Chondrocyte (in vitro differentiated cells): ENCODE results near the gene POGLUT3. TPM values are rescaled to one million over a fixed set of nuclear protein-coding genes. Genes with fewer than 3 reads are reported as not detected.

Source experiments
- DNase-seq: peaks from one replicate; pipeline ENCODE4 v3.0.0; 2021; ENCODE audit warnings: mixed read lengths, low spot score
- H3K27ac Mint-ChIP-seq: one replicate; pipeline ENCODE4 v1.8.0; 2021; ENCODE audit warnings: mild to moderate bottlenecking, moderate library complexity, mixed read lengths; ENCODE audit not compliant: unreplicated experiment
- H3K27me3 Mint-ChIP-seq: 2 replicates; pipeline ENCODE4 v1.8.0; 2021; ENCODE audit warnings: low read depth, mixed read lengths
- H3K36me3 Mint-ChIP-seq: 2 replicates; pipeline ENCODE4 v1.8.0; 2021; ENCODE audit warnings: low read depth, mixed read lengths
- H3K4me1 Mint-ChIP-seq: 2 replicates; pipeline ENCODE4 v1.8.0; 2021; ENCODE audit warnings: low read depth, mild to moderate bottlenecking, mixed read lengths
- H3K4me3 Mint-ChIP-seq: one replicate; pipeline ENCODE4 v1.8.0; 2021; ENCODE audit warnings: mild to moderate bottlenecking, moderate library complexity, mixed read lengths; ENCODE audit not compliant: unreplicated experiment
- H3K9me3 Mint-ChIP-seq: 2 replicates; pipeline ENCODE4 v1.8.0; 2021; ENCODE audit warnings: low read depth, mixed read lengths
- total RNA-seq: library from RNA; stranded (reverse); gene quantifications from 3 replicates; pipeline ENCODE4 v1.2.1, GENCODE V29; 2021
- TF ChIP-seq, protein P1 (sequence below): fragments of 200-600 bp; sonication (generic); IDR thresholded peaks from 2 replicates; pipeline ENCODE4 v1.5.0; 2021; ENCODE audit warnings: antibody characterized with exemption, mild to moderate bottlenecking, moderate library complexity

Gene POGLUT3
- total RNA-seq, 1 donor from 2014 or later, result 60.0 TPM

- peak; percentile 98 for DNase-seq
- Mint-ChIP-seq H3K36me3 (no peaks in the 10 kb centered on the region), H3K4me1 (peaks cover 13% of the 10 kb centered on the region), H3K9me3 (no peaks in the 10 kb centered on the region), H3K27ac (peak within 1 kb of the TSS; percentile 99), H3K27me3 (no peaks in the 10 kb centered on the region), H3K4me3 (peak within 1 kb of the TSS; percentile 90)
- TF ChIP-seq, protein P1, sequence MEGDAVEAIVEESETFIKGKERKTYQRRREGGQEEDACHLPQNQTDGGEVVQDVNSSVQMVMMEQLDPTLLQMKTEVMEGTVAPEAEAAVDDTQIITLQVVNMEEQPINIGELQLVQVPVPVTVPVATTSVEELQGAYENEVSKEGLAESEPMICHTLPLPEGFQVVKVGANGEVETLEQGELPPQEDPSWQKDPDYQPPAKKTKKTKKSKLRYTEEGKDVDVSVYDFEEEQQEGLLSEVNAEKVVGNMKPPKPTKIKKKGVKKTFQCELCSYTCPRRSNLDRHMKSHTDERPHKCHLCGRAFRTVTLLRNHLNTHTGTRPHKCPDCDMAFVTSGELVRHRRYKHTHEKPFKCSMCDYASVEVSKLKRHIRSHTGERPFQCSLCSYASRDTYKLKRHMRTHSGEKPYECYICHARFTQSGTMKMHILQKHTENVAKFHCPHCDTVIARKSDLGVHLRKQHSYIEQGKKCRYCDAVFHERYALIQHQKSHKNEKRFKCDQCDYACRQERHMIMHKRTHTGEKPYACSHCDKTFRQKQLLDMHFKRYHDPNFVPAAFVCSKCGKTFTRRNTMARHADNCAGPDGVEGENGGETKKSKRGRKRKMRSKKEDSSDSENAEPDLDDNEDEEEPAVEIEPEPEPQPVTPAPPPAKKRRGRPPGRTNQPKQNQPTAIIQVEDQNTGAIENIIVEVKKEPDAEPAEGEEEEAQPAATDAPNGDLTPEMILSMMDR, result no peak
Measured at GRCh38 chr11:108467091-108467823, 30.9 kb downstream of the POGLUT3 start, which contains the start of gene C11orf65. TSS of gene C11orf65 (minus strand) at chr11:108467529. CDS start at chr11:108461559, 5,970 bp downstream.

DNA sequence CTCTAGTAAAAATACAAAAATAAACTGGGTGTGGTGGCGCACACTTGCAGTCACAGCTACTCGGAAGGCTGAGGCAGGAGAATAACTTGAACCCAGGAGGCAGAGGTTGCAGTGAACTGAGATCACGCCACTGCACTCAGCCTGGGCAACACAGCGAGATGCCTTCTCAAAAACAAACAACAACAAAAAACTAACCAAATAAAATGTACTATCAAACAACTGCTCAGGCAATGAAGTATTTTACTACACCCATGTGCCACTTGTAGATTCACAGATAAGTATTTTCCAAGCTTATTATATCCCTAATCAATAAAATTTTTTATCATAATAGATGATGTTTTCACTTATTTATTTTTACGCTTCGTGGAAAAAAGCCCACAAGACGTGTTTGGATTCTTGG lies 31.8 kb downstream of the POGLUT3 start:
- no peaks in the 10 kb centered on the region for H3K36me3 Mint-ChIP-seq
- no peak for DNase-seq
- peak overlapping the region; percentile 99 for H3K27ac Mint-ChIP-seq
- peaks cover 13% of the 10 kb centered on the region for H3K4me1 Mint-ChIP-seq
- no peaks in the 10 kb centered on the region for H3K9me3 Mint-ChIP-seq
- TF ChIP-seq, protein P1, result no peak
- H3K27me3 Mint-ChIP-seq, result no peaks in the 10 kb centered on the region
- H3K4me3 Mint-ChIP-seq, result peak overlapping the region; percentile 90

- Mint-ChIP-seq H3K9me3 (peaks cover 26% of the 10 kb centered on the region), H3K27ac (no peak overlapping the region), H3K36me3 (peaks cover 5% of the 10 kb centered on the region), H3K4me3 (no peak overlapping the region), H3K4me1 (no peaks in the 10 kb centered on the region), H3K27me3 (no peaks in the 10 kb centered on the region)
- no peak for DNase-seq
- TF ChIP-seq, protein P1, result no peak
Measured at GRCh38 chr11:108453207-108453835, 44.9 kb downstream of the POGLUT3 start.

Other genes with a start within 250 kb of the POGLUT3 start
- not detected in 3 replicates for gene C11orf65, start 30.9 kb downstream of the POGLUT3 start, total RNA-seq
- gene EXPH5, start 95.4 kb upstream of the POGLUT3 start, total RNA-seq, result 0.75 to 1.5 TPM (median 1.1 TPM) in 3 replicates
- gene DDX10, start 166.7 kb upstream of the POGLUT3 start, total RNA-seq, result 18.9 to 33.3 TPM (median 25.3 TPM) in 3 replicates